Astrocyte of the cerebellum (primary cell): ENCODE measurements around the gene RFXANK.
"Not testable (repeated sequence)": the region's sequence is repeated elsewhere in the genome, so short reads cannot be mapped to it uniquely, and the experiment has no call there.

ENCODE experiments used
- DNase-seq: peaks from one replicate; pipeline ENCODE4 v3.0.0-alpha.2; 2011; ENCODE audit warnings: low read depth
- H3K4me3 ChIP-seq: 2 replicates; pipeline ENCODE4 v1.5.1; 2011; ENCODE audit warnings: mild to moderate bottlenecking, low read depth, low read length, moderate library complexity
- CTCF ChIP-seq: IDR thresholded peaks from 2 replicates; pipeline ENCODE4 v1.5.1; 2012; ENCODE audit warnings: low read length, low read depth, moderate library complexity, mild to moderate bottlenecking; ENCODE audit errors: missing control alignments
- in situ Hi-C: cut with HindIII; loops from 2 replicates; pipeline ENCODE4 v1.10.0; 2017; ENCODE audit warnings: low sequenced_read_pairs

The RFXANK gene

DNA sequence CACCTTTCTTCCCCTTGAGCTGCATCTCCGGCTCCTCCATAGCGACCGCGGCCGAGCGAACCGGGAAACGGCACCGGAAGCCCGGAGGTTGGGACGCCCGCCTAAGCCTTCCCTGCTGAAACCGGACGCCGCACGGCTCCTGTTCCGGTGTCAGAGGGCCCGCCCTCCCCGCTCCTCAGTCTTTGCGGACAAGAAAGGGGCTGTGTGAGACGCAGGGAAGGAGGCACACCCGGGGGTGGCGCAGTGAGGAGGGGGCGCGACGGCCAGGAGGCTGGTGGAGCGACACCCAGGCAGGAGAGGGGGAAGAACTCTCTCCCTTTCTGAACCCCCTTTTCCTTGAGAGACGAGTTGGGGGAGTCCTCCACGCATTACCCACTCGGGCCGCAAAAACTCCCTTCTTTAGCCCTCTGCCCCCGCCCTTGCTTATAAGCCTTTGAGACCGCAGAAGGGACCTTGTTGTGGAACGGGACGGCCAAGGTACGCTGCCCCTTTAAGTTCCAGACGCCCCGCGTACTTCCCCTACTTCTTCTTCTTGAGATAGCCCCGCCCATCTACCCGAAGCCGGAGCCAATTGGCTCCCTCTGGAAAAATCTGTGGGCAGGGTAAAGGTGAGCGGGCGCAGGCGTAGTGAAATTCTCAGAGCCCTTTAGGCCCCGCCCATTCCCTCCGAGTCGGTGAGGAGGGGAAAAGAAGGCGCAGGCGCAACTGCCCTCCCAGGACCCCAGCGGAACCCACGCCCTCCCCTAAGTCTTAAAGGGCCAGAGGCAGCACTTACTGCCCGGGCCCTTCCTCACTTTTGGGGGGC is at the start of gene RFXANK, which contains the start of gene BORCS8:
RFXANK (plus strand) TSS at position 181 of the 805 bp plus-strand sequence. CDS start 1,689 bp downstream, outside the sequence.
BORCS8 (minus strand) TSS at position 75 of the 805 bp plus-strand sequence; CDS start at position 40, 35 bp downstream.
- peak; percentile 98 for DNase-seq
- in situ Hi-C loops = no loop called here
- TF ChIP-seq CTCF = no peak
- H3K4me3 ChIP-seq = peak within 1 kb of the TSS; percentile 65

- no peak overlapping the region for H3K4me3 ChIP-seq
- no peak for DNase-seq
- no peak for TF ChIP-seq CTCF
- in situ Hi-C loops = no loop called here
Observed at GRCh38 chr19:19142347-19142746, 49.7 kb upstream of the RFXANK start.

GRCh38 chr19:19145281-19145680 is 46.8 kb upstream of the RFXANK start:
- no peak overlapping the region for H3K4me3 ChIP-seq
- in situ Hi-C loops = no loop called here
- no peak for DNase-seq
- no peak for TF ChIP-seq CTCF

DNA sequence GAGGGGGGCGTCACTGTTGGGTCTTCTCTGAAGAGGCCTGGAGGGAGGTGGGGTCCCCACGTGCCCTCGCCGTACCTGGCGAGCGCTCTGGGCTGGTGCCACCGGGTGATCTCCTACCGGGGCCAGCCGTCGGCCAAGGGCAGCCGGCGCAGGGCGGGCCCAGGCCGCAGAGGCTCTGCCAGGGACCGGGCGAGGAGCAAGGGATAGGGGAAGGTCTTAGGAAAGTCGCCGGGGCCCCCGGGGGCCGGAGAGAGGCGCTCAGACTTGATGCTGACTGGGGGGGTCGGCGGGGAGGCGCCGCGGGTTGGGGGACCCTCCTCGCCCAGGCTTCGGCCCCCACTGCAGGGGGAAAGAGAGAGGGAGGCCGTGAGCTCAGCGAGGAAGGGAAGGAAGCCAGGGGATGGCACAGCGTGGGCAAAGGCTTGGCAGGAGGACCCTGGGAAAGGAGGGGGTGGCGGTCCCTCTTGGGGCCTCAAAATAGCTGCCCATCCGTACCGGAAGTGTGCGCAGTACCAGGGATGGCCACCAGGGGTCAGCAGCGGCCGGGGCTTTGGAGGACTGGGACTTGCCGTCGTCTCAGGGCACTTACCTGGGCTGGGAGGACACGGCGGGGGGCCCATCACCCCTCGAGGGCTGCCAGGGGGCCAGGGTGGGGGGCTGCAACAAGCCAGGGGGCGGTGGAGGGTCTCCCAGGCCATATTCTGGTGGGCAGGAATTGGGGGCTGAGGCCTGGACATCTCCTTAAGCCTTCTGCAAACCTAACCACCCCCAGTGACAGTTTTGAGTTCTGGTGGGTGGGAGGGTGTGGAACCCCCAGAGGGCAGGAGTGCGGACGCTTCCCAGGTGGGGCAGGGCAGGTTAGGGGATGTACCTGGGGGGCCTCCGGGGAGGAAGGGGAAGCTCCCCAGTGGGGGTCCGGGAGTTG is 46.1 kb upstream of the RFXANK start:
- TF ChIP-seq CTCF = peak; percentile 93
- H3K4me3 ChIP-seq = no peak overlapping the region

DNA sequence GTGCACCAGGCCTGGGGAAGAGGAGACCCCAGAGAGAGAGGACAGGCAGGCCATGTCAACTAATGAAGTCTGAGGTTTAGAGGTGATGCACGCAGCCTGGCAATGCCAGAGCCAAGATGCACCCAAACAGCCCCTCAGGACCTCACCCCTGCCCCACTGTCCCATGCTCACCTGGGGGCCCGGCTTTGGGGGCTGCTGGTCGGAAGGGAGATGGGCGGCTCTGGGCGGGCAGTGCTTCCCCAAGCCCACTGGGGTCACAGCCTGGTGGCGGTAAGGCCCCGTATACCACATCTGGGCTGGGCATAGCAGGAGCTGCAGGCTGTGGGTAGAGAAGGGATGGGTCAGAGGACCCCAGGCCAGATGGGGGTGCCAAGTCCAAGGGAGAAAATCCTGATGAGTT is 45.2 kb upstream of the RFXANK start:
- TF ChIP-seq CTCF = no peak
- in situ Hi-C loops = no loop called here
- H3K4me3 ChIP-seq = no peak overlapping the region
- no peak for DNase-seq

More for the DNA sequence above, 46.1 kb upstream of the RFXANK start:
- no peak for DNase-seq
- in situ Hi-C loops = no loop called here

DNA sequence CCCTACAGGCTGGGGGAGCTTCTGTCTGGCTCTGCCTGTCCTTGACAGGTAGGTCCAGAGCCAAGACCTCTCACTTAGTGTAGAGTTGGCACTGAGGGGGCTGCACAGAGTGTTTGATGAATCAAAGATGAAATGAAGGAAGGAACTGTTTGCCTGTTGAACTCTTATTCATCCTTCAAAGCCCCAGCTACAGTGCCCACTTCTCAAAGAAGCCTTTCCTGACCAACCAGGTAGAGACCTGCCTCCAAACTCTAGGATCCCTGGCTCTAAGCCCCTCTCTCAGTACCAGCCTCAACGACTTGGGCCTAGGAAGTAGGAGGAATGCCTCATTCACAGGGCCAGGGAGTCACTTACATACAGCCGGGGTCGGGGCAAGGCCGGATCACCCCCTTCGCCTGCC is 44.7 kb upstream of the RFXANK start:
- in situ Hi-C loops = no loop called here
- H3K4me3 ChIP-seq = no peak overlapping the region

GRCh38 chr19:19148504-19148903 is 43.6 kb upstream of the RFXANK start:
- H3K4me3 ChIP-seq, in situ Hi-C loops, DNase-seq: not testable (repeated sequence)

More for the DNA sequence above, 44.7 kb upstream of the RFXANK start:
- TF ChIP-seq CTCF = no peak
- DNase-seq = no peak
